ENCODE data around the gene CELF5.
"Not testable (repeated sequence)": the region's sequence is repeated elsewhere in the genome, so short reads cannot be mapped to it uniquely, and the experiment has no call there.

Gene CELF5

GRCh38 chr19:3325451-3325850 lies 101.0 kb downstream of the CELF5 start:
- DNase-seq, result no peak

- DNase-seq, result no peak
Measured at GRCh38 chr19:3328743-3329142, 104.3 kb downstream of the CELF5 start.

DNA sequence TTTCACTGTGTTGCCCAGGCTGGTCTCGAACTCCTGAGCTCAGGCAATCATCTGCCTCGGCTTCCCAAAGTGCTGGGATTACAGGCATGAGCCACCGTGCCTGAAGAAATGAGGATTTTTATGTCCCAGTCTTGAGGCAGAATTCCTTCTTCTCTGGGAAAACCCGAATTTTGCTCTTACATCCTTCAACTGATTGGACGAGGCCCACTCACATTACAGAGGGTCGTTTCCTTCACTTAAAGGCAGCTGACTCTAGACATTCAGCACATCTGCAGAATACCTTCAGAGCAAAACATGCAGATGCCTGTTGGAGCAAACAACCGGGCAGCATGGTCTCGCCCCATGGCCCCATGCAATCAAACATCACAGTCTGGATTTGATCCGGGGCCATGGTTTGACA lies 105.6 kb downstream of the CELF5 start:
- no peak for DNase-seq

DNA sequence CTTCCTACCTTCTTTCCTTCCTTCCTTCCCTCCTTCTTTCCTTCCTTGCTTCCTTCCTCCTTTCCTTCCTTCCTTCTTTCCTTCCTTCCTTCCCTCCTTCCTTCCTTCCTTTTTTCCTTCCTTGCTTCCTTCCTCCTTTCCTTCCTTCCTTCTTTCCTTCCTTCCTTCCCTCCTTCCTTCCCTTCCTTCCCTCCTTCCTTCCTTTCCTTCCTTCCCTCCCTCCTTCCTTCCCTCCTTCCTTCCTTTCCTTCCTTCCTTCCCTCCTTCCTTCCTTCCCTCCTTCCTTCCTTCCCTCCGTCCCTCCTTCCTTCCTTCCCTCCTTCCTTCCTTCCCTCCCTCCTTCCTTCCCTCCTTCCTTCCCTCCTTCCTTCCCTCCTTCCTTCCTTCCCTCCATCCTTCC lies 107.8 kb downstream of the CELF5 start:
- DNase-seq, result not testable (repeated sequence)

DNA sequence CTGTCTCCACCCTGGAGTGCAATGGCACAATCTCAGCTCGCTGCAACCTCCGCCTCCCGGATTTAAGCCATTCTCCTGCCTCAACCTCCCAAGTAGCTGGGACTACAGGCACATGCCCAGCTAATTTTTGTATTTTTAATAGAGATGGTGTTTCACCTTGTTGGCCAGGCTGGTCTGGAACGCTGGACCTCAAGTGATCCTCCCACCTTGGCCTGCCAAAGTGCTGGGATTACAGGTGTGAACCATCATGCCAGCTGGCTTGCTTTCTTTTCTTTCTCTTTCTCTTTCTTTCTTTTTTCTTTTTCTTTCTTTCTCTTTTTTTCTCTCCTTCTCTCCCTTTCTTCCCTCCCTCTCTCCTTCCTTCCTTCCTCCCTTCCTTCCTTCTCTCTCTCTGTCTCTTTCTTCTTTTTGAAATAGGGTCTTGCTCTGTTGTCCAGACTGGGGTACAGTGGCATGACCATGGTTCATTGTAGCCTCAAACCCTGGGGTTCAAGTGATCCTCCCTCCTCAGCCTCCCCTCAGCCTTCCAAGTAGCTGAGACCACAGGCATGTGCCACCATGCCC lies 108.6 kb downstream of the CELF5 start:
- no peak for DNase-seq

GRCh38 chr19:3333662-3334061 lies 109.2 kb downstream of the CELF5 start:
- DNase-seq, result no peak

DNA sequence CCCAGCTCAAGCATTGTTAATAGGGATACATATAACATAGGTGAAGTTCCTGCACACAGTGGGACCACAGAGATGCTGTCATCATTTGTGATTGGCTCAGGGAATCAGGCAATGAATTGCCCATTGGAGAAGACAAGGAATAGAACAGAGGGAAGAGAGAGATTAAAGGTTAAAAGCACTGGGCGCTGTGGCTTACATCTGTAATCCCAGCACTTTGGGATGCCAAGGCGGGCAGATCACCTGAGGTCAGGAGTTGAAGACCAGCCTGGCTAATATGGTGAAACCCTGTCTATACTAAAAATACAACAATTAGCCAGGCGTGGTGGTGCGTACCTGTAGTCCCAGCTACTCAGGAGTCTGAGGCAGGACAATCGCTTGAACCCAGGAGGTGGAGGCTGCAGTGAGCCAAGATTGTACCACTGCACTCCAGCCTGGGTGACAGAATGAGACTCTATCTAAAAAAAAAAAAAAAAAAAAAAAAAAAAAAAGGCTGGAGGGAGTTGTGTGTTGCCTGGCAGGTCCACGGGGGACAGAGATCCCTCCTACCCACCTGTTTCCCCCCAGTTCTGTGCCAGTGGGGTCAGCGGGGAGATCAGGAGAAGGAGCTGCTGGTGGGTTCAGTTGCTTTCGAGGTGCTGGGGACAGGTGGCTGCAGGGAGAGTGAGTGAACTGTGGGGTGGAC lies 110.4 kb downstream of the CELF5 start:
- not testable (repeated sequence) for DNase-seq

DNA sequence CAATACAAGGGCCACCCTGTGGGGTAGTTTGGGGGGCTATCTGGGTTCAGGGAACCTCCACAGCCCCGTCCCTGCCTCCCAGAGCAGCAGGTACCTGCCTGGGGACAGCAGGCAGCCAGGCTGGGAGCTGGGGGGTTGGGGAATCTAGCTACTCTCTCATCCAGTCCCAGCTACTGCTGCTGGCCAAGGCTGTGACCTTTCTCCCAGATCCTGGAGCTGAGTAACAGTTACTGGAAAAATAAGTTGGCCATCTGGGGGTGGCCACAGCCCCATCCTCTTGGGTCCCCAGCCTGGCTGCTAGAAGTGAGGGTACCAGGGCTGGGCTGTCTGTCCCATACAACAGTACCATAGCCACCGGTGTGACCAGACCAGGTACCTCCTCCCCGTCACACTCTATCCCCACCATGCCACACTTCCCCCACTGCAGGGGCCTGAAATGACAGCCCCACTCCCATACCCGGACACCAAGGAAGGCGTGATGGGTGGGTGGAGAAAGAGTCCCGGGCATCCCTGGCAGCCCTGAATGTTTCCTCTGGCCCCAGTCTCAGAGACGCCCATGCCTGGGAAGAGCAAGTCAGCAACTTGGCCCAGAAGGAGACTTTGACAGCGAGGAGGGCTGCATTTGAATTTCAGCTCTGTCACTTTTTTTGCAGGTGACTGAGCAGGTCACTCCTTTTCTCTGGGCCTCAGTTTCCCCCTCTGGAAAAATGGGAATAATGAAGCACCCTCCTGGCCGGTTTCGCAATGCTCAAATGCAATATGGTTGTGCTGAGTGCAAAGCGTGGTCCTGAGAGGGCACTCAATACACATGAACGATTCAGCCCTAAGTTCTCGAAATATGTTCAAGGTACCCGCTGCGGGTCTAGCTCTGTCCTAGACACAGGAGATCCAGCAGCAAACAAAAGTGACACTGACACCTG lies 111.2 kb downstream of the CELF5 start:
- no peak for DNase-seq

DNA sequence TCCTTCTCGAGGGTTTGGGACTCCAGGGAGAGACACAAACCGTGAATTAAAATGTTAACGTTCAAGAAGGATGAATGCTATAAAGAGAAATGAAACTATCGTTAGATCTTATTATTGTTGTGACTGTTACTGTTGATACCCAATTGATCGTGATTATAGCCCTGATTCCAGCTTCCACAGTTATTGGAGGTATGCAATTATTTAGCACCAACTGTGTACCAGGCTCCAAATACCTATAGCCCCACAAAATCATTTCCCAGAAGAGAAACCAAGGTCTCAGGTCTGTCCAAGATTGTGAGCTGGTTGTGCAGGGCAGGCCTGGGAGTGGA lies 111.9 kb downstream of the CELF5 start:
- DNase-seq, result no peak

- DNase-seq, result no peak
Measured at GRCh38 chr19:3336680-3337523, 112.4 kb downstream of the CELF5 start.

DNA sequence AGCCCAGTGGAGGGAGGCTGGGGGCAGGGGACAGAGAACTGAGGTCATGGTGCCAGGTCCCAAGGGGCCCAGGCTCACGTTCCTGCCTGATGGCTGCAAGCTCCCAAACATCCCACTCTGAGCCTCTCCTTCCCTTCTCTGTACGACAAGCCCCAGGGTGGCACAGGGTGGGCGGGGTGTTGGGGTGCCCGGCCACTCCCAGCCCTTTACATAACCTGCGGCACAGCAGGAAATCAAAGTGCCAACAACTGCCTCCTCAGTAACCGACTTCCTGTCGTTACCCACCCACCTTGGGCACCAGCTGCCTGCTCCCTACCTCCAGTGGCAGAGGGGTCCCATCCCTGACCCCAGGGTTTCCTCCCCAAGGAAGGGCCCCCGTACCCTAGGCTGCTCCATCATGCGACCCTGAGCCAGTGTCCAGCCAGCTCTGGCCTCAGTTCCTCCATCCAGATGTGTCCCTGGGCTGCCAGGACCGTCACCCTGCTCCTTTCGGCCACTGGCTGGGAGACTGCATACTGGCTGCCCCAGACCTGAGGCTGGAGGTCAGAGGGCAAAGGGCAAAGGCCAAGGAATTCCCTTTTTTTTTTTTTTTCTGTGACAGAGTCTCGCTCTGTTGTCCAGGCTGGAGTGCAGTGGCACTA lies 114.2 kb downstream of the CELF5 start:
- DNase-seq, result no peak

DNA sequence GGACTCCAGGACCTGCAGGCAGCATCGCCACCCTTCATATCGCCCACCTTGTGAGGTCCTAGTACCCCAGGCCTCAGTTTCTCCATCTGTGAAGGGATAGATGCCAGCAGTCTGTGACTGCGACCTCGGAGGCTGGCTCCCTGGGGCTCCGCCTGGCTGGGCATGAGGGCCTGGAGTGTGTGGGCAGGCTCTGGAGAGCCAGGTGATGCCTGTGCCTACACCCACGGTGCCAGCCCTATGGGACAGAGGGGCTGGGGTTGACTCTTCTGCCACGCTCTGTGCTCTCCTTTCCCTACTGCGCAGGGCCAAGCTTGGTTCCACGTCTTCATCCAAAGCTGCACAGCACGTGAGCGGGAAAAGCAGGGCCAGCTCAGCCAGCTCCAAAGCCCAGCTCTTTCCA lies 115.9 kb downstream of the CELF5 start:
- no peak for DNase-seq

DNA sequence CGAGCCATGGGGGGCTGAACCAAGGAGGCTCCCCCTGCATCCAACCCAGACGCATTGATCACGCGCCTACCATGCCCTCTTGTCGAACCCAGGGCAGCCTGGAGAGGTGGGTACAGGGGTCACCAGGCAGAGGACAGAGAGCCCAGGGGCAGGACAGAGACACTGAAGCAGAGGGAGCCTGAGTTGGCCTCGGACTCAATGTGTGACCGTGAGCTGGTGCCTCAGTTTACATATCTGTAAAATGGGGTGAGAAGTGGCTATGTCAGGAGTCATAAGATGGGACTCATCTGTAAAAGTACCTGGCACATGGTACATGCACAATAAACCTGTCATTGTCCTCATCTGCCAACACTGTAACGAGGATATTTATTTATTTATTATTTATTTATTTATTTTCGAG lies 117.8 kb downstream of the CELF5 start:
- DNase-seq, result no peak

- DNase-seq, result not testable (repeated sequence)
Measured at GRCh38 chr19:3342962-3343361, 118.5 kb downstream of the CELF5 start.

DNA sequence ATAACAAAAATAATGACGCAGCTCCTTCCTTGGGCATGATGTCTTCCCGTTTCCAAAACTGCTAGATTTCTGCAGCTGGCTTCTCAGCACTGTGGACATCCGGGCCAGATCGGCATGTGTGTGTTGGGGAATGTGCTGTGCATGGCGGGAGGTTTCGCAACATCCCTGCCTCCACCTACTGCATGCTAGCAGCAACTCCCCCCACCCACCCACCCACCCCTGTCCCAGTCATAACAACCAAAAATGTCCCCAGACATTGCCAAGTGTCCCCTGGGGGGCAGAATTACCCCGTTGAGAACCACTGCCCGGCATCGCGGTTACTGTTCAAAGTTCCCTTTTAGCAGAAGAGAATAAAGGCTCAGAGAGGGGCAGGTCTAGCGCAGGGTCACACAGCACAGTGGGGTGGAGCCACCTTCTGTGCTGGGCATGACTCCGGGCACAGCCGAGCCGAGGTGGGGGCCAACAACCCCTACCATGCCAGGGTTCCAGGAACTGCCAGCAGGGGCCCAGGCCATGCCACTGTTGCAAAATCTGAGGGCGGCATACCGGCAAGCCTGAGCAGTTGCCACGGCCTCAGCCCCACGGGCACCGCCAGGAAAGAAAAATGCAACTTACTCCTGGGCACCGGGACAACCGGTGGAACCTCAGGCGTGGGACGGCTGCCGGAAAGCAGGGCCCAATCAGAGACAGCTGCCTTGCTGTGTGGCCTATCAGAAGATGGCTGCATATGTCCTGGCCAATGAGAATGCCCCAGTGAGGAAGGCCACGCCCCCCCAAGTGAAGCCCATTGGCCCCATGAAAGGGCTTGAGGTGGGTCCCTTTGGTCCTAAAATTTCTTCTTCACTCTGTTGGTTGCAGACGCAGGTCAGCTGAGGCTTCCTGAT lies 119.4 kb downstream of the CELF5 start:
- no peak for DNase-seq

GRCh38 chr19:3344608-3345598 lies 120.4 kb downstream of the CELF5 start:
- DNase-seq, result no peak

- no peak for DNase-seq
Measured at GRCh38 chr19:3345850-3346460, 121.5 kb downstream of the CELF5 start.

Measured in NCI-H748 treated with DMSO at 0.1 percent for 48 hours (cell line).